ENCODE data around the gene ZFR. TPM values are rescaled to one million over a fixed set of nuclear protein-coding genes. Genes with fewer than 3 reads are reported as not detected.
A peak's percentile ranks its signal among the peaks of the same experiment; 100 is the strongest.

The ZFR gene
- total and polyA plus RNA-seq, 9 of the 15 experiments (the other 6 are each of a cell fraction or from before 2014, with no cell fraction given), result 35.5 to 108 (median 71.1) TPM

DNA sequence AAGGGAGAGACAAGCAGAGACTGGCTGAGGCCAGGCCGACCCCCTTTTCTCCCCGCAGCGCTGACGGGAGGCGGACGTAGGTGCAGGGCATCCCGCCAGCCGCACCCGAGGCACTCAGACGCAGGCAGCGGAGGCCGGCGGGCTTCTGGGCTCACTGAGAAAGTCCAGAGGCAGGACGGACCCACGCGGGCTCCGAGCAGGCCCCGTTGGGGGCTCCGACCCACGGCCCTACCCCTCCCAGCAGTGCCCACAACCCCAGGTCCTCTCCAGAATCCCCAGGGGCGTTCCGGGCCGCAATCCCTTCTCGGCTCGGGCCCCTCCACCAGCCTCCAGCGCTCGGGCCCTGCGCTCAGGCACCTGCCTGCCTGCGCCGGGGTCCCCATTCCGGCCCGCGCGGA lies 132.3 kb downstream of the ZFR start (continued):
- TF ChIP-seq, protein P1, sequence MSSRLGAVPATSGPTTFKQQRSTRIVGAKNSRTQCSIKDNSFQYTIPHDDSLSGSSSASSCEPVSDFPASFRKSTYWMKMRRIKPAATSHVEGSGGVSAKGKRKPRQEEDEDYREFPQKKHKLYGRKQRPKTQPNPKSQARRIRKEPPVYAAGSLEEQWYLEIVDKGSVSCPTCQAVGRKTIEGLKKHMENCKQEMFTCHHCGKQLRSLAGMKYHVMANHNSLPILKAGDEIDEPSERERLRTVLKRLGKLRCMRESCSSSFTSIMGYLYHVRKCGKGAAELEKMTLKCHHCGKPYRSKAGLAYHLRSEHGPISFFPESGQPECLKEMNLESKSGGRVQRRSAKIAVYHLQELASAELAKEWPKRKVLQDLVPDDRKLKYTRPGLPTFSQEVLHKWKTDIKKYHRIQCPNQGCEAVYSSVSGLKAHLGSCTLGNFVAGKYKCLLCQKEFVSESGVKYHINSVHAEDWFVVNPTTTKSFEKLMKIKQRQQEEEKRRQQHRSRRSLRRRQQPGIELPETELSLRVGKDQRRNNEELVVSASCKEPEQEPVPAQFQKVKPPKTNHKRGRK (tag; IDR thresholded peaks at IDR 0.05), result no peak
- TF ChIP-seq ZFX (CRISPR knock-in tag; IDR thresholded peaks at IDR 0.05), result peak; percentile 80; the same call in 1 of the 2 replicates
- TF ChIP-seq, protein P2, sequence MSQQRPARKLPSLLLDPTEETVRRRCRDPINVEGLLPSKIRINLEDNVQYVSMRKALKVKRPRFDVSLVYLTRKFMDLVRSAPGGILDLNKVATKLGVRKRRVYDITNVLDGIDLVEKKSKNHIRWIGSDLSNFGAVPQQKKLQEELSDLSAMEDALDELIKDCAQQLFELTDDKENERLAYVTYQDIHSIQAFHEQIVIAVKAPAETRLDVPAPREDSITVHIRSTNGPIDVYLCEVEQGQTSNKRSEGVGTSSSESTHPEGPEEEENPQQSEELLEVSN (IDR thresholded peaks at IDR 0.05; ENCODE audit: borderline replicate concordance in 1 of 2, extremely low read depth in 1 of 2, insufficient read depth in 1 of 2, insufficient read length in 1 of 2, low read depth in 1 of 2, low read length in 1 of 2, poor library complexity in 1 of 2, severe bottlenecking in 1 of 2), result peak in 1 of 2 experiments; percentile 32
- TF ChIP-seq HDGF (IDR thresholded peaks at IDR 0.05), result no peak
- TF ChIP-seq SAP30 (IDR thresholded peaks at IDR 0.05; ENCODE audit: borderline replicate concordance, insufficient read depth, low read depth, low read length, poor library complexity, severe bottlenecking), result peak; percentile 46
- no peak for TF ChIP-seq PHF8 (IDR thresholded peaks at IDR 0.05; ENCODE audit: borderline replicate concordance, low read length)
- TF ChIP-seq ZNF431 (CRISPR knock-in tag; IDR thresholded peaks at IDR 0.05), result 0 out of 2 replicates have a peak, but pooled peaks have one; percentile 7
- TF ChIP-seq HMGN3 (IDR thresholded peaks at IDR 0.05; ENCODE audit: borderline replicate concordance, extremely low read depth, insufficient read length, low read depth, low read length), result peak; percentile 39
- no peak for TF ChIP-seq PTTG1 (tag; IDR thresholded peaks at IDR 0.05; ENCODE audit: low read depth)
- TF ChIP-seq CCNT2 (IDR thresholded peaks at IDR 0.05; ENCODE audit: borderline replicate concordance, extremely low read depth, insufficient read length, low read depth, low read length), result peak; percentile 13
- no peak for TF ChIP-seq PML (IDR thresholded peaks at IDR 0.05; ENCODE audit: low read length)
- TF ChIP-seq HNRNPLL (IDR thresholded peaks at IDR 0.05; ENCODE audit: low read depth, low read length, poor library complexity, severe bottlenecking), result peak; percentile 70
- 0 out of 2 replicates have a peak, but pooled peaks have one; percentile 44 for TF ChIP-seq NR3C1 (CRISPR knock-in tag; IDR thresholded peaks at IDR 0.05)
- TF ChIP-seq, protein P3, sequence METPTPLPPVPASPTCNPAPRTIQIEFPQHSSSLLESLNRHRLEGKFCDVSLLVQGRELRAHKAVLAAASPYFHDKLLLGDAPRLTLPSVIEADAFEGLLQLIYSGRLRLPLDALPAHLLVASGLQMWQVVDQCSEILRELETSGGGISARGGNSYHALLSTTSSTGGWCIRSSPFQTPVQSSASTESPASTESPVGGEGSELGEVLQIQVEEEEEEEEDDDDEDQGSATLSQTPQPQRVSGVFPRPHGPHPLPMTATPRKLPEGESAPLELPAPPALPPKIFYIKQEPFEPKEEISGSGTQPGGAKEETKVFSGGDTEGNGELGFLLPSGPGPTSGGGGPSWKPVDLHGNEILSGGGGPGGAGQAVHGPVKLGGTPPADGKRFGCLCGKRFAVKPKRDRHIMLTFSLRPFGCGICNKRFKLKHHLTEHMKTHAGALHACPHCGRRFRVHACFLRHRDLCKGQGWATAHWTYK (CRISPR knock-in tag; IDR thresholded peaks at IDR 0.05), result 0 out of 2 replicates have a peak, but pooled peaks have one; percentile 66
- TF ChIP-seq NFIC (IDR thresholded peaks at IDR 0.05), result 0 out of 2 replicates have a peak, but pooled peaks have one; percentile 19
